Measurements from ENCODE around the gene GALNT14.

Gene GALNT14

DNA sequence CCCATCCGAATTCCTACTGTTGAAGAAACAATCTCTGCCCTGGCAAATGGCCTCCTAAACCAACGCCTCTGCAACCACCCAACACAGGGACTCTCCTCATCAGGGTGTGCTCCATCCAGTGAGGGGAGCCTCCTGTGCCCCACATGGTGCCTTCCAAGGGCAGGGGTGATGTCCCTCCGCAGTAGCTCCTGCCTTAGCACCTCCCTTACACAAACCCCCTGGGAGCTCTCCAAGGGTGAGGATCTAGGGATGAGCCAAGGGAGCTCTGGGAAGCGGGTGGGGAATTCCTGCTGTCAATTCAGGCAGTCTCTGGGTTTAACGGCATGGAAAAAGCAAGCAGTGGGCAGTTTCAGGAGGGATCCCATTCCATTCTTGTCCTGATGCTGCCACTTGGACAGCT lies 3.8 kb downstream of the GALNT14 start:
- no peak for DNase-seq

DNA sequence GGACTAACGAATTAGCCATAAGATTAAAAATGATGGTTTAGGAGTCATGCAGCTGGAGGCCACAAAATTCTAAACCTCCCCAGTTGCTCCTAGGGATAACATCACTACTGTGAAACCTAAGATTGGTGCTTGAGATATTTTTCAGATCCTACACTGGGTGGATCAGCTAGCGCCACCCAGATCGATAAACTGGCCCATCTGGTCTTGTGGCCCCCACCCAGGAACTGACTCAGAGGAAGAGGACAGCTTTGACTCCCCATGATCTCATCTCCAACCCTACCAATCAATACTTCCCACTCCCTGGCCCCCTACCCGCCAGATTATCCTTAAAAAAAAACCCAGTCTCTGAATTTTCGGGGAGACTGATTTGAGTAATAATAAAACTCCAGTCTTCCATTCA lies 5.5 kb downstream of the GALNT14 start:
- no peak for DNase-seq

DNA sequence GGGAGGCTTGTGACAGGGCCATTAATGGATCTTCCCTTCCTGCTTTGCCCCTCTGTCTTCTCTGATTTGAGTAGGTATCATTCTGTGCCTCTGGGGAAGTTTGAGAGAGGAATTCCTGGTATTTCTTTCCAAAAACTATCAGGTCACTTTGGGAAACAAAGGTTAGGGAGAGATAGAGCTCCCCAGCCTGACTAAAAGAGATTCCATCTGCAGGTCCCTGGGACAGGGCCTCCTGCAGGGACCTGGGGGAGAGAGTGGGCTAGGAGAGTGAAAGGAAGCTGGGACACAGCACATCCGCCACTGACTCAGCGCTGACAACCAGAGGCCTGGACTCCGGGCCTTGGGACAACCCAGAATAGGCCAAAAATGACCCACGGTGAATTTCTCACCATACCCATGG lies 6.4 kb downstream of the GALNT14 start:
- DNase-seq: no peak

DNA sequence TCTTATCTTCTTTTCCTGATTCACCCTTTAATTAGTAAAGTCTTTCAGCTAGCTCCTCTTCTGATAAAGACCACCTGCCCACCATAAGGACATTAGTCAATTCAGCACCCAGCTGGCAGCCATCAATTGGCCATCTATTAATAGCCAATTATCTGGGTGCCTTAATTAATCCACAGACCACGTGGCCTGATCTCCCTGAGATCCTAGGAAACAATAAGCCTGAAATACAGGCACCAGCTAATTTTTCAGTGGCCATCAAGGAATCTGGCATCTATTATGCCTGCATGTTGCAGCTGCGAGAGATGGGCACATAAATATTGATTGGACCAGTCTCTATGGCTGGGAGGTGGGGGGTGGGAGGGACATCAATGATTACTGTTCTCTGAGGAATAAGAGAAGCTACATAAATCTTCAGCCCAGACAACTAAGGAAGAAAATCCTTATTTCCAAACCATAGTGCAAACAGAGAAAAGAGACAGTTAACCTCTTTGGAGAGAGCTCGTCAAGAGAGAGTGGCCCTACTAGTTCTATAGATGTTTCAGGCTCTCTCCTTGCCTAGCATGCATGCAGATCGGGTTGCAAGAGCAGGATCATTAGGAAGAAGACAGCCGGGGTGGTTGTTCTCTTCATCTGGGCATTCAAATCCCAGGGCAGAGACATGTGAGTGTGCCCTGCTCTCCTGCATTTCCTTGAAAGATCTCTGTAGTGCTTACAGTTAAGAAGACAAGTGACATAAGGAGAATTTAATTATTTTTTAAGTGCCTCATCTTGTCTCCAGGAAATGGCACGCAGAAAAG lies 8.7 kb downstream of the GALNT14 start:
- no peak for DNase-seq

DNA sequence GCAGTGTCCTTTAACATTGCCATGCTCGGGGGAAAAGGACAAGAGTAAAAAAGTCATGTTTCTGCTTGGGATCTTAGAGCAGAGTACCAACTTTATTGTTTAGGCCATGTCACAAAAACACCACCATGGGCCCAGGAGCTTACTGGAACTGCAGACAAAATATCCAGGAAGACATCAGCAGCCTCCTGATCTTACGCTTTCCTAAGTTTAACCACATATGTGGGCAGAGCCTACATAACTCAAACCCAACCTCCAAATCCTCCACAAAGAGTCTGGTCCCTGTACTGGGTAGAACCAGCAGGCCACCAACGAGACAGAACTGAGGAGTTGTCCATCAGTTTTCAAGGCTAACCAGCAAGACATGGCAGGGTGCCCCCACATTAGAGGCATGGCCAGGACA lies 10.3 kb downstream of the GALNT14 start:
- DNase-seq: no peak

- no peak for DNase-seq
Measured at GRCh38 chr2:31125918-31126695, 12.1 kb downstream of the GALNT14 start.

DNA sequence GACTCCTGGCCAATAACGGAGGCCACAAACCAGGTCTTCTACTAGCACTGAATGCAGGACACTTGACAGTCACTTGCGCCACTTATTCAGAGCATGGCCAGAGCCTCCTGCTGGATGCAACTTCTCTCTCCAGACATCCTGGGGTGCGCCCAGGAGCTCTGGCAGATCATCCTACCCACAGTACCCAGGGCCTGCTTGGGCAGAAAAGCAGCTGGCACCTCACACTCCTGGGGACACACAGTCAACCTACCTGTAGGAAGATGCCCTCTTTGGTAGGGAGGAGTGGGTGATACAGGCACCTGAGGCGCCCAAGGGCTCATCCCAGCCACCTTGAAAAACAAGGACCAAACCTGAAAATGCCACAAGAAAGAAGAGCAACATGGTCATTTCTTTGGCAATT lies 13.3 kb downstream of the GALNT14 start:
- no peak for DNase-seq

DNA sequence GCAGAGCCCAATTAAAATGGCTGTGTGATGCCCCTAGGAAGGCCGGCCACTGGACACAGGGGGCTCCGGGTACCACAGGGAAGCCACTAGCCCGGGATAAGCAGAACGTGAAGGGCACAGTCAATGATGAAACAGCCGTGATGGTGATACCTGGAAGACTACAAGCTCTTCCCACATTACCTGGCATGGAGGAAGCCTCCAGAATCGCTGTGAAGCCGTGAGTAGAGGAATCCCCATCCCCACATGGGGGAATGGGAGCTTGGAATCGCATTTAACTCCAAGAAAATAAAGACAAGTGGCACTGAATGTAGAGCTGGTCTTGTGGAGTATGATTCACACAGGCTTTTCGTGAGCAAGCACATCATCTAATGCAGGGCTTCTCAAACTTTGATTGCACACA lies 16.1 kb downstream of the GALNT14 start:
- no peak for DNase-seq

GRCh38 chr2:31113765-31114164 lies 24.5 kb downstream of the GALNT14 start:
- no peak for DNase-seq

DNA sequence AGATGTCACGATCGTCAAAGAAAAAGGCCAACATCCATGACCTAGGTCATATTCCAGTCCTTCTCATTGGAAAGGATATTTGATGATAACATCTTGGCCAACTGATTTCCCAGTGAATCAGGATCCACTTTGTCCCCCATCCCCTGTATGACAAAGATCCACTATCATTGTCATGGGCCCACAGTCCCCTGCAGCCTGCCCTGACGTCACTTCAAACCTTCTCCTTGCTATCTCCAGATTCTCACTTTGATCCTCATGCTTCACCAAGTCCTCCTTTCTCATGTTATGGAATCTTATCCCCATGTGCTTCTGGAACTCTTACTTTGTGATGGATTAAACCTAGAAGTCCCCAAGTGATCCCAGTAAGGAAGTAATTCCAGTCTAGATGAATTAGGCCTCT lies 25.7 kb downstream of the GALNT14 start:
- no peak for DNase-seq

GRCh38 chr2:31110998-31111397 lies 27.2 kb downstream of the GALNT14 start:
- no peak for DNase-seq

DNA sequence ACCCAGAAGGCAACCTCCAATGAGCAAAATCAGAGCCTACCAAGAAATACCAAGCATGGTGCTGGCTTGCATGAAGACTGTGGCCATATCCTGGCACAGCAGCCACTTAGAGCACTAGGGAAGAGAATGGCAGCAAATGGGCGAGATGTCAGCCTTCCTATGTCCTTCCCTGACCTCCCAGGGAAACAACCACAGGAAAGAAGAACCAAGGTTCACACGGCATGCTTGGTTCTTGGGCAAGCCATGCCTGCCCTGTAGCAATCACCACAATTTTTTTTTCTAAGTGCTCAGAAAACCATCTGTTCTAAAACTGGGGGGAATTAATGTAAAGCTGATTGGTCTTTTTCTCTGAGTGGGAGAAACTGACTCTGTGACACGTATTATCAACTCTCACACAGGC lies 27.8 kb downstream of the GALNT14 start:
- DNase-seq: no peak

- no peak for DNase-seq
Measured at GRCh38 chr2:31109633-31110192, 28.5 kb downstream of the GALNT14 start.

DNA sequence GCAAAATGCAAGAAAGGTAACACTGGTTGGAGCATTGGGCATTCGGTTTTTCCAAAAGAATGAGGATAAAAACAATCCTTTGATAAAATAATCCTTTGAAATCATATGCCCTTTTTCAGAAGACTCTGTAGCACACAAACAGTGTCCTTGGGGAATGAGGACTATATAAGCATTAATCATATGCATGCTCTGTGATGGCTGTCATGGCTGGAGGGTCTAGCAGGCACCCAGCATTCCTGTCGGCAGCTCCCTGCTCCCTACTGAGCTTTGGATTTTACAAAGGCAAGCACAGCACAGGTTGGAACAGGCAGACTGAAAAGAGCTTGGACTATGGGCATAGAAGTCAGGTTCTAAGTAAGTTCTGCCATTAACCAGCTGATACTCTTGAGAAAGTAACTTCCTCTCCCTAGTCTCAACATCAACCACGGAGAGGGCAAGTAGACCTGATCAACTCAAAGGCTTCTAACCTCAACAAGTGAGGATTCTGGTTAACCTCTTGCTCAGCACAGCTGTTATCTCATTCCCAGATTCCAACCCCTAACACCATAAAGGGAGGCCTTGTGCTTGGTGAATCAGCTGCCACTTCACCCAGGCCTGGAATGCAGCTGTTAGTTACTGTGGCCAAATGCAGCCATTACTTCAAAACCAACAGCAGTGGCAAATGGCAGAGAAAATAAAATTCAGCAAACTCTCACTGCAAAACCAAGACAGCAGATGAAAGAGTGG lies 29.5 kb downstream of the GALNT14 start:
- DNase-seq: no peak

GRCh38 chr2:31107591-31108300 lies 30.5 kb downstream of the GALNT14 start:
- DNase-seq: no peak

GRCh38 chr2:31101701-31102100 lies 36.5 kb downstream of the GALNT14 start:
- no peak for DNase-seq

GRCh38 chr2:31097962-31098613 lies 40.2 kb downstream of the GALNT14 start:
- no peak for DNase-seq

DNA sequence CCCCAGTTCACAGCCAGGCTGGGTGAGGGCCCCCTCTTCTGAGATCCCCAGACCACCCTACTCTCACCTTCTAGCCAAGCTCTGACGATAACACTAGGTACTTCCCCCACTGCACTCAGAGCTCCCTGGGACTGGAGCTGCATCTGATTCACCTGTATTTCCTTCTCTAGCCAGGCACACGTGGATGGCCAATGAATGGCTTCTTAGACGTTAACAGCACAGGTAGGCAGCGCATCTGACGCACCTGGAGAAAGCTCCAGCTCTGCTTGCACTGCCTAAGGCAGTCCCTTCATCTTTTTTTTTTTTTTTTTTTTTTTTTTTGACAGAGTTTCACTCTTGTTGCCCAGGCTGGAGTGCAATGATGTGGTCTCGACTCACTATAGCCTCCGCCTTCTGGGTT lies 48.1 kb downstream of the GALNT14 start:
- no peak for DNase-seq

DNA sequence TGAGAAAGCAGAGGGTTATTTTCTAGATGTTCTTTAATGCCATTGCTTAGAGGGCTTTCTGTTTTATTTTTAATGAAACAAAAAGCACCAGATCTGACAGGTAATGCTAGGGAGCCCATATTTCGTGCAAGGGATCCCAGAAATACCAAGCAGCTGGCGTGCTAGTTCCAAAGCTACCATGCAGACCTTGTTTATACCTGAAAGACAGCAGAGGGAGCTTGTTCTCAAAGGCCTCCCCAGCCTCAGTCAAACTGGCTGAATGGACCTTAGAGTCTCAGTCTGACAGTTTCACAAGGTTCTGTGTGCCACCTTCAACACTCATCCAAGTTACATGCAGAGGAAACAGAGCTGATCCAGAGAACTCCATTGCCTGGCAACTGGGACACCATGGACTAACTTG lies 48.6 kb downstream of the GALNT14 start:
- no peak for DNase-seq

DNA sequence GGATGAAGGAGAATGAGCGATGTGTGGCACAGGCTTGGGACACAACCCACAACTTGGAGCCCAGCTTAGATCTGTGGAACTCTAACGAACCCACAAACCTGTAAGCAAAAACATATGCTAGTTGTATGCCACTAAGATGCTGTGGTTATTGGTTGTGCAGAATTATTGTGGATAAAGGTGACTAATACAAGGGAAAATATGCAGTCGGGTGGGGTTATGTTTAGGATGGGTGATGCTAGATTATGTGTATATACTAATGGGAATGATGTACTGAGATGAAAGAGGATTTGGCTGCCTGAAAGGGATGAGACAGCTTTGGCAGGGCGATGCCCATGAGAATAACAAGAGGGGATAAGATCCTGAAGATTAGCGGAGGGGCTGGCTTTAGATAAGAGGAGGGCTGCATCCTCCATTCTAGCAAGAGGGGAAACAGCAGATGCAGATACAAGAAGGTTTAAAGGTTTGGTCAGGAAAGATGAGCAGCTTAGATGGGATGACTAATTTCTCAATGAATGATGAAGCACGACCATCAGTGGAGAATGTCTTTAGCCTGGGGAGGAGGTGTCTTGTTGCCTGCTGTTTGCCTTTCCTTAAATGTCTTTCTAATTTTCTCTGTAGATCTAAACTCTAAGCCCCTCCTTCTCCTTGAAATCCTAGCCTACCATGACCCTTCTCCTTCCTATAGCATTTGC lies 49.6 kb downstream of the GALNT14 start:
- no peak for DNase-seq

- DNase-seq: no peak
Measured at GRCh38 chr2:31087491-31087890, 50.7 kb downstream of the GALNT14 start.

GRCh38 chr2:31086590-31086989 lies 51.6 kb downstream of the GALNT14 start:
- no peak for DNase-seq

Data from activated gamma-delta T cell (primary cell).